Midbrain (tissue), 1 donor: Measurements from ENCODE around the gene TCEANC2.
A peak's percentile ranks its signal among the peaks of the same experiment; 100 is the strongest.
"Not testable (repeated sequence)": the region's sequence is repeated elsewhere in the genome, so short reads cannot be mapped to it uniquely, and the experiment has no call there.

ENCODE experiments used
- DNase-seq: peaks from one replicate; lab custom pipeline; 2025; lab: John Stamatoyannopoulos, UW

TCEANC2 gene

DNA sequence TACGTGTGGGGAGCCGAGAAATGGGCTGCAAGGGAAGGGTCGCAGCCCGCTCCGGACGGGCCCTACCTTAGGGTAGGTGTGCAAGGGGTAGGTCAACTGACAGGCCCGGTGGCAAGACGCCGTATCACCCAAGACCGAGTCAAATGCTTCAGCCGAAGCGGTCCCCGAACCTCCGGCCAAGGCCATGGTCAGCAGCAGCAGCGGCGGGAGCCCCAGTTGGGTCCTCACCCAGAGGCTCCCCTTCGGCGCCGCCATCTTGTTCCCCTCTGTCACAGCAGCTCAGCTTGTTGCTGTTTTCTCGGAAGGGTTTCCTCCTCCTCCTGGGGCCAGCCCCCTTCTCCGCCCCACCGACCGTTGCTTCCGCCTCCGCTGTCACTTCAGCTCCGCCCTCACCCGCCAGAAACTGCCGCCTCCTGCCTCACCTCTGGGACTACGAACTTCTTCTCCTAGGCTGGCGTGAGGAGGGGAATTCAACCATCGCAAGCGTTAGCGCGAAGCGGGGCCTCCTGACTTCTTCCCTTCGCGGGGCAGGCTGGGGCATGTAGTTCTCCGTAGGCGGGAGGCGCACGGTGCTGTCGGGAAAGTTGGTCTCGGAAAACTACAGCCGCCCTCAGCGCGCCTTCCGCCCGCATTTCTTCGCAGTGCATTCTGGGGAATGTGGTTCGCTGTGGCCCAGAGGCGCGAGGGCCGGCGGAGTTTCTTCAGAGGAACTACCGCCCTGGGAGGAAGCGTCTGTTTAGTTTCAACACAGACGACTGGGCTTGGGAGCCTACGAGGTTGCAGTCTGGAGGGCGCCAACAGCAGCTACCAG lies at the start of gene TCEANC2, which contains the start of gene TMEM59:
TCEANC2 (plus strand) TSS at position 675 of the 811 bp plus-strand sequence. CDS start 815 bp downstream, outside the sequence.
TMEM59 (minus strand) TSS at position 271 of the 811 bp plus-strand sequence; CDS start at position 255, 16 bp downstream.
- peak; percentile 98 for DNase-seq

DNA sequence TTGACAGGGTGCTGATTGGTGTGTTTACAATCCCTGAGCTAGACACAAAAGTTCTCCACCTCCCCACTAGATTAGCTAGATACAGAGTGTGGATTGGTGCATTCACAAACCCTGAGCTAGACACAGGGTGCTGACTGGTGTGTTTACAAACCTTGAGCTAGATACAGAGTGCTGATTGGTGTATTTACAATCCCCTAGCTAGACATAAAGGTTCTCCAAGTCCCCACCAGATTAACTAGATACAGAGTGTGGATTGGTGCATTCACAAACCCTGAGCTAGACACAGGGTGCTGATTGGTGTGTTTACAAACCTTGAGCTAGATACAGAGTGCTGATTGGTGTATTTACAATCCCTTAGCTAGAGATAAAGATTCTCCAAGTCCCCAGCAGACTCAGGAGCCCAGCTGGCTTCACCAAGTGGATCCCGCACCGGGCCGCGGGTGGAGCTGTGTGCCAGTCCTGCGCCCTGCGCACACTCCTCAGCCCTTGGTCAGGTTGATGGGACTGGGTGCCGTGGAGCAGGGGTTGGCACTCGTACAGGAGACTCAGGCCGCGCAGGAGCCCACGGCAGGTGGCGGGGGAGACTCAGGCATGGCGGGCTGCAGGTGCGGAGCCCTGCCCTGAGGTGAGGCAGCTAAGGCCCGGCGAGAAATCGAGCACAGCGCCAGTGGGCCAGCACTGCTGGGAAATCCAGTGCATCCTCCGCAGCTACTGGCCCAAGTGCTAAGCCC lies 49.5 kb upstream of the TCEANC2 start:
- not testable (repeated sequence) for DNase-seq

DNA sequence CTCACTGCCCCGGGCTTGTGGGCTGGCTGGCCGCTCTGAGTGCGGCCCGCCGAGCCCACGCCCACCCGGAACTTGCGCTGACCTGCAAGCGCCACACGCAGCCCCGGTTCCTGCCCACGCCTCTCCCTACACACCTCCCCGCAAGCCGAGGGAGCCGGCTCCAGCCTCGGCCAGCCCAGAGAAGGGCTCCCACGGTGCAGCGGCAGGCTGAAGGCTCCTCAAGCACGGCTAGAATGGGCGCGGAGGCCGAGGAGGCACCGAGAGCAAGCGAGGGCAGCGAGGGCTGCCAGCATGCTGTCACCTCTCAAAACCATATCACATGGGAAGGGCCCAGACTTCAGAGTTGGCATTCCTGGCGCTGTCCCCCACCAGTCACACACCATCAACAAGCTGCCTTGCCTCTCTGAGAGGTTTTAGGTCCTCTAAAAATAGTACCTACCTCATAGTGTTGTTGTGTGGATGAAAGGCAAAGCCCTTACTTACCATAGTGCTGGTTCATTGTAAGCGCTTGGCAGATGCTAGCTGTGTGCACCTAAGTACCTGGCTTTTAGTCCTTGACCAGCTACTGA lies 48.8 kb upstream of the TCEANC2 start:
- no peak for DNase-seq

DNA sequence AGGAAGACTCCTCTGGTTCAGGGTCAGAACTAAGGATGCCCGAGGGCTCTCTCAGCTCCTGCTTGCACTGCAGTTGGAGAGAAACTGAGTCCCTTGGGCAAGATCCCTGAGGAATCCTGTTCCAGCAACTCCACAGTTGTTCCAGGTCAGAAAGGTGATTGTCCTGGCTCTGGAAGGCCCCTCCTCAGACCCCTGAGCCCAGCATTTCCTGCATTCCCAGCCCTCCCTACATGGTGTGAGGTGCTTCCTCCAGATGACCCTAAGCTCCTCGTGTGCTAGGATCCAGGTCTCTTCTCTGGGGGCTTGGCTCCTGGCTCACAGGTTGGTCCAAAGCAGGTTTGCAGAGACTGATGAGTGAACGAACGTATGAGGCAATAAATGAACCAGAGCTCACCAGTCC lies 46.9 kb upstream of the TCEANC2 start:
- DNase-seq: no peak

DNA sequence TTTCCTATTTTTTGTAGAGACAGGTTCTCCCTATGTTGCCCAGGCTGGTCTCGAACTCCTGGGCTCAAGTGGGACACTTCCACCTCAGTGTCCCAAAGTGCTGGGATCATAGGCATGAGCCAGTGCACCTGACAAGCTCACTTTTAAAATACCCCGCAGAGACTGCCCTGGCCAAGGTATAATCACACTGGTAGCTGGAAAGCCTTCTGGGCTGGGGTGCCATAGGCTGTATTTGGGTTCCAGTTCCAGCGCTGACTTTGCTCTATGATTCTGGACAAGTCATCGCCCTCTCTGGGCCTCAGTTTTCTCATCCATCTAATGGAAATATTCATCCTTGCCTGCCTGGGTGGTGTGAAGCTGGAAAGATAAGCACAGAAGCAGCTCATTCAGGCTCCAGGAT lies 45.8 kb upstream of the TCEANC2 start:
- DNase-seq: no peak

DNA sequence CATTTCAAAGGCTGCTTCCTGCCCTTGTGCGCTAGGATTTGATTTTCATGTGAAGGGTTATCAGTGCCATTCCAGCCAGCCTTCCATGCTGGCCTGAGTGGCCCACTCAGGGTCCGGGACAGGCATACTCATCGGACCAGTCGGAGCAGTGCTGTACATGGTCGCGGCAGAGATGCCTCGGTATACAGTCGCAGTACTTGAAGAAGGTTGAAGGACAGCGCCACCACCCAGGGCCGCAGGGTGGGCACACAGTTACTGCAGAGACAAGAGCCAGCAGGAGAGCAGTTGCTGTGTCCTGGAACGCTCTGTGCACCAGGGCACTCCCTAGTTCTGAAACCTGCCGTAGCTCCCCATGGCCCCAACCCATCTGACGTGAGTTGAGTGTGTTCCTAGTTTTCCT lies 44.5 kb upstream of the TCEANC2 start:
- no peak for DNase-seq

DNA sequence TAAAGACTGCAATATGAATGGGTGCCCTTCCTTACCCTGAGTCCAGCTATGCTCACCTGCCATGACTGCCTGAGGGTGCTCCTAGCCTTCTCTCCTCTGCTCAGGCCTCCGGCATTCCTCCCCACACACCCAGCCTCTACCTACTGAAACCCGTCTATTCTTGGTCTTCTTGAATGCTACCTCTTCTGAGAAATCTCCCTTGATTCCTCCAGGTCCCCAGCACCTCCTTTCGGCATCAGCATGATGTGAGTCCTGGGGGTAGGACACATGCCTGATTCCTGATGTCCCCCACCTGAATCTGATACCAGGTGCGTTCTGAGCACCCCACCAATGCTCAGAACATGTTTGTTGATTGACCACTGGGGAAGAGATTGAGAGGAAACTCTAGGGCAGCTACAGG lies 44.0 kb upstream of the TCEANC2 start:
- DNase-seq: no peak

DNA sequence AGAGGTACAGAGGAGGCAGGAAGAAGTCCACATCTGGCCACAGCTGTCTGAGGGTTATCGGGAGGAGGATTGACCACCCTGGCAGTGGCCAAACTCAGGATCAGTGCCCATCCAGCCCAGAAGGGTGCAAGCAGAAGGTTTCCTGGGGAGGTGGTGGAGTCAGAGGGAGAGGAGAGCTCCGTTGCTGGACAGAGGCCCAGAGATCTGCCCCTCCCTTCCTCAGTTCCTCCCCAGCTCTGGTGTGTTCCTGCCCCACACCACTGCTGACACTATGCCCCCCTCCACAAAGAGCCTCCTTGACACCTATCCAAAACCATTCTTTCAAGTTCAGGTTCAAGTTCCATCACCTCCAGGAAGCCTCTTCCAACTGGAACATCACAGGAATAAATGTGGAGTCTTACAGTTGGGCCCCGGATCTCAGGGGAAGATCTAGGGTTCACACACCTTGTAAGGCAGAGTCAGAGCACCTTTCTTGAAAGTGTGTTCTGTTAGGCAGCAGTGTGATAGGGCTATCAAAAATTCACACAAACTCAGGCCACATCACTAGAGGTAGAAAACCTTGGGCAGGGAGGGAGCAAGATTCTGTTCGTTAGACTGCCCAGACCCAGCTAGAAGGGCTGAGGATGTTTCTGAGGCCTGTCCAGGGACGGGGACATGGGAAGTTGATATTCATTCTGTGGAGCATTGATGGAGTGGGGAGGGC lies 42.8 kb upstream of the TCEANC2 start:
- DNase-seq: no peak

DNA sequence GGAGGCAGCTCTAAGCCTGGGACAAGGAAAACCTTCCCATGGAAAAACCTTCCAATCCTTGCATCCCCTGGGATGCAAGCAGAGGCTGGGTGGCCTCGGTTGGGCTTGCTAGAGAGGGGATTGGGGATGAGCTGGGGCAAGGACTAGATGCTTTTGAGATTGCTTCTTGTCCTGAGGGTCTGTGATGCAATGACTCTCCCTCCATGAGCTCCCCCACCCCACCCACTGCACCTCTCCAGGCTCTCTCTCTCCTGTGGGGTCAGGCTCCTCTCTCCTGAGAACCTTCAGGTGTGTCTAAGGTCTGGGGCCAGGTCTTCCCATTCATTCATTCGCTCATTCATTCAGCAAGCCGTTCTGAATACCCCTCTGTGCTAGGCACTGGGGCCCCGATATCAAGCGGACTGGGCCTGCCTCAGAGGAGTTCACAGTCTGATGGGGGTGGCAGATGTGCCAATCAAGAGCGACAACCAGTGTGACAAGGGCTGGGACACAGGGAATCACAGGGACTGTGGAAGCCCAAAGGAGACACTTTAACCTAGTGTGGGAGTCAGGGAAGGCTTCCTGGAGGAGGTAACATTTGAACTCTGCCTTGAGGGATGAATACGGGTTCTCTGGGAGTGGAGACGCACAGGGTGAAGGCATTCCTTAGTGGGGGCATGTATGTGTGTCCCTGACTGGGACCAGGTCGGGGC lies 41.9 kb upstream of the TCEANC2 start:
- no peak for DNase-seq

DNA sequence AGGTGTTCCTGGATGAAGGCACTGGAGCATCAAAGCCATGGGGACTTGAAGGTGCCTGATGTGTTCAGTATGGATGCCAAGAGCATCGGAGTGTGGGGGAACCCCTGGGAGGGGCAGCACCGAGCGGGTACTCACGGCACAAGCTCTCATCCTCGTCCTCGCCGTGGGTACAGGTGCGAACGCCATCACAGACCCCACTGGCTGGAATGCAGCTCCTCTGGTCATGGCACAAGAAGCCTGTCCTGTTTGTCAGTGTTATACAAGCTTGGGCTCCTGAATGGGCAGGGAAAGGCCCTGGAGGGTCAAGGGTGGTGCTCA lies 41.4 kb upstream of the TCEANC2 start:
- DNase-seq: no peak

DNA sequence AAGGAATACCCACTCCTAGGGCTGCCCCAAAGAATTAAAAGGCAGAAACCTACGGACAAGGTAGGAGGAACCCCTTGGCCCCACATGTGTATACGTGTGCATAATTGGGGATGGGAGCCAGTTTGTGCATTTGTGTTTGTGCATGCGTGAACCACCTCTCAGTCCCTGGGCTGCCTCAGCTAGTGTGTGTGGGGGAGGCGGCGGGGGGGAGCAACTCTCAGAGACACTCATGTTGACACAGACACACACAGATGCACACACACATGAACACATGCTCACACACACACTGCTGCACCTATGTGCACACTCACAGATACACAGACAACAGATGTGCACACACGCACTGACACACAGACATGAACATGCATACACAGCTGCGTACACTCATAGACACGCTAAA lies 40.5 kb upstream of the TCEANC2 start:
- DNase-seq: no peak

DNA sequence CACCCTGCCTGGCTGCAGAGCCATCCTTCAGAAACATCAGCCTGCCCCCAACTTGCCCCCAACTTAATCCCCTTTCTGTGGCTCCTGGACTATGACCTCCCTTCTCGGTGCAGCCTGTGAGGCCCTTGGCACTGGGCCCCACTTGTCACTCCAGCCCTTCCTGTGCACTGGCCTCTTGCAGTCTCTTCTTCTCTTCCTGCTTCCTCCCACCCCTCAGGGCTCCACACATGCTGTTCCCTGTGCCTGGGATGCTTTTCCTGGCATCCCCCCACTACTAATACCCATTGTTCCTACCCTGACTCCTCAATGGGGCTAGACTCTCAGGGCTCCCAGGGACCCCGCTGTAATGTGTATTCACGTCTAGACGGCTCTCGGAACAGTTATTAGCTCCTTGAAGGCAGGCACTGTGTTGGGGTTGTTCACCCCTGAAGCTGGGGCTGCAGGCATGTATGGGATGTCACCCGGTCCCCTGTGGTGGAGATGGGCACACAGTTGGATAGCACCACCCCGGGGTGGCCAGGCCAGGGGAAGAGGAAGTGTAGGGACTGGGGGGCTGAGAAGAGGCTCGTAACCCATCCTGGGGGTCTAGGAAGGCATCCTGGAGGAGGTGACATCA lies 39.9 kb upstream of the TCEANC2 start:
- DNase-seq: no peak

DNA sequence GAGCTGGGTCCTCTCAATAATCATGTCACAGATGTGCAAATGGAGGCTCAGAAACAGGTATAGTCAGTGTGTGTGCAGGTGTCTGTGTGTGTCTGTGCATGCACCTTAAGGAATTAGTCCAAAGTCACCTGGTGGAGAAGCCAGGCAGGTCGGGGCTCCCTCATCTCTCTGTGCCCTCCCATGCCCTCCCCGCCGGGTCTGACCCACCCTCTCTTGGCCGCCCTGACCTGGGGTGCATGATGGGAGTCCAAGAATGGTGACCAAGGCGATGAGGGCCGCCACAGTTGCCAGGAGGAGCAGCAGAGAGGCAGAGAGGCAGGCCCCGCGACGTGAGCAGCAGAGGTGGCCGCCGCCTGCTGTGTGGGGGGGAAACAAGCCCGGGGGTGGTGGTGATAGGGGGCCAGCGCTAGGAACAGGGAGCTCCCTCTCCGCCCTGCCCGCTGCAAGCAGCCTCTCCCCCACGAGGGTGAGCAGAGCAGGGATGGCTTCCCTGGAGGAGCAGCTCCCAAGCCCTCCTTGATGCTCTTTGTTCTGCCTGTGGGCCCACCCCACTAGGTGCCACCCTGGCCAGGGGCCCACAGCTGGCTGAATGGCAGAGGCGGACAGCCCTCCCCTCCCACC lies 39.3 kb upstream of the TCEANC2 start:
- no peak for DNase-seq

DNA sequence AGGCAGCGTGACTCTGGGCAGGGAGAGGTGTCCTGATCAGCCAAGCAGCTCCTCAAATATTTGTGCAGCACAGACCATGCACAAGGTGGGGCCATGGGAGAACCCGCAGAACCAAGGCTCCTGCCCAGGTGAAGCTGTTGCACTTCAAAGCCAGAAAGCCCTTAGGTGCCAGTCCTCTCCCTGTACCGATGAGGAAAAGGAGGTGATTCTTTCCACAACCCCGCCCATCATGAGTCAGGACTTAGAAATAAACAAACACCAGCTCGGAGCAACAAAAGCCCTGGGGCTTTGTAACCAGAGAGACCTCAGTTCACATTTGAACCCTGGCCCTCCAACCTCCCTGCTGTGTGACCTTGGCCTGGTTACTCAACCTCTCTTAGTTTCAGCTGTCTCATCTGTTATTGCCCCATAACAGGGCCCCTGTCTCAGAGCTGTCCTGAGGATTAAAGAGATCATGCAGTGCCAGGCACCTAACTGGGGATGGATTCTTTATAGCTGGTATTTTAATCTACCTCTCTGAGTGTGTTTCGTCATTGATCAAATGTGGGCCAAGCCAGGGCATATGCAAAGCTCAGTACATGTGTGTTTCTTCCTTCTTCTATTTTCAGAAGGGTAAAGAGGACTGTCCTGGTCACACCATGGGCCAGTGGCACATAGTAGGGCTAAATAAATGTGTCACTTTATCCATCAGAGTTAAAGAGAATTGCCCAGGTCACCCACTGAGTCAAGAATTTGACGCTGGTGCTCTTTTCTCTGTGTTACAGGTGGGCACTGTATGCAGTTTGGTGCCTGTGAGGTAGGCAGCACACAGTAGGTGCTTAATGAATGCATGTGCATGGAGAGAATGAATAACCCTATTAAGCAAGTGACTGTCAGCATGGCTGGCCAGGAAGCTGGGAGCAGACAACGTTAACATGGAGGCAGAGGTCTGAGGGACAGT lies 36.8 kb upstream of the TCEANC2 start:
- no peak for DNase-seq

DNA sequence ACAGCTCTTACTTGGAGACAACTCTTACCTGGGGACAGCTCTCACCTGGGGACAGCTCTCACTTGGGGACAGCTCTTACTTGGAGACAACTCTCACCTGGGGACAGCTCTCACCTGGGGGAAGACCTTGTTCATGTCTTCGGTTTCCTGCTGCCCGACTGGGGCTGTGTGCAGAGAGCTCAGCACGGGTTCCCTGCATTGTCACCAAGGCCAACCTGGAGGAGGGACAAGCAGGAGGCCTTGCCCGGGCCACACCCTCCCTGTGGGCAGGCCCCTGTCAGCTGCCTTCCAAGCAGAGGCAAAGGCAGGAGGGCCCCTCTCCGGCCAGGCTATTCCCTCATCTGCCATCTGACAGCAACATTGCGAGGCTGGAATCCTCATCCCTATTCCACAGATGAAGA lies 35.4 kb upstream of the TCEANC2 start, which contains the start of gene LDLRAD1:
LDLRAD1 (minus strand) TSS at position 208 of the 400 bp plus-strand sequence; CDS start at position 134, 74 bp downstream.
- DNase-seq: no peak

DNA sequence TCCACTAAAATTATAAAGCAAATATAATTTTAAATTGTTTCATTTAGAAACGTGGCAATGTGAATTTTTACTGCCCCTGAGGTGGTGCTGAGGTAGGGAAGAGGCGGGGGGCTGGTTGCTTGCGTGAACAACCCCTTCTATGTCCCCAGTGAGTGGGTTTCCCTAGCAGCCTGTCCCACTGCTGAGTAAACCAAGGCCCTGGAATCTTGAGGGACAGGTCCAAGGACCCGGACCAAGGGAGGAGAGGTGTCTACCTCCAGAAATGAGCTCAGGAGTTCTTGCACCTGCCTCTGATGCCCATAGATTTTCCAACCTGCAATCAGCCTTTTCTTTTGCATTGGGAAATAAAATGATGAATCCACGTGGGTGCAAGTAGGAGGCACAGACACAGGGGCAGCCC lies 34.8 kb upstream of the TCEANC2 start:
- DNase-seq: no peak

DNA sequence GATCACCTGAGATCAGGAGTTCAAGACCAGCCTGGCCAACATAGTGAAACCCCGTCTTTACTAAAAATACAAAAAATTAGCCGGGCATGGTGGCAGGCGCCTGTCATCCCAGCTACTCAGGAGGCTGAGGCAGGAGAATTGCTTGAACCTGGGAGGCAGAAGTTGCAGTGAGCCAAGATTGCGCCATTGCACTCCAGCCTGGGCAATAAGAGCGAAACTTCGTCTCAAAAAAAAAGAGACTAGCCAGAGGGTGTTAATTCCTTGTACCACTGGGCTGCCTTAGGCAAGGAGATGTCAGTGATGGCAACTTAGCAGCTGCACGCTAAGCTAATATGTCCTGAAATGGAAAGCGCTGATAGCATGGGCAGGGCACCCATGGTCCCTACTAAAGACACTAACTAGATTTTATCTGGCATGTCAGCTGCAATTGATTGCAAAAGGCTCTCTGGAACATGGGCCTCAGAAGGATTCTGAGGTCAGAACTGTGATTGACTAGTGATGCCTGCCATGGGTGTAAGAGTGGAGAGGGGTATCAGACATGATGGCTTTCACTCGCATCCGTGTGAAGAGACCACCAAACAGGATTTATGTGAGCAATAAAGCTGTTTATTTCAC lies 33.7 kb upstream of the TCEANC2 start:
- not testable (repeated sequence) for DNase-seq

DNA sequence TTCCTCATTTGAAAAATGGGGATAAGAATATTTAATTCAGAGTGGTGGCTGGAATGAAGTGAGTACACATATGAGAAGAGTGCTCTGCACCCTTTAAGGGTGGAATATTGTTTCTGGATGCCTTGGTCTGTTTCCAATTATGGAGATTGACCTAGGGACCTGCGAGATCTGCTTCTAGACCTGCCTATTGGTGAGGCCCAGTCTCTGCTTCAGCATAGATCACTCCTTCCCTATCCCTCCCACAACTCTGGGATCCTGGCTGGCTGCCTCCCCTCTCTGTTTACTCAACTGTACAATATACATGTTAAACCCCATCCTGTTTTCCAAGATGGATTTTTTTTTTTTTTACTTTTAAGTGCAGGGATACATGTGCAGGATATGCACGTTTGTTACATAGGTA lies 29.1 kb upstream of the TCEANC2 start:
- no peak for DNase-seq

DNA sequence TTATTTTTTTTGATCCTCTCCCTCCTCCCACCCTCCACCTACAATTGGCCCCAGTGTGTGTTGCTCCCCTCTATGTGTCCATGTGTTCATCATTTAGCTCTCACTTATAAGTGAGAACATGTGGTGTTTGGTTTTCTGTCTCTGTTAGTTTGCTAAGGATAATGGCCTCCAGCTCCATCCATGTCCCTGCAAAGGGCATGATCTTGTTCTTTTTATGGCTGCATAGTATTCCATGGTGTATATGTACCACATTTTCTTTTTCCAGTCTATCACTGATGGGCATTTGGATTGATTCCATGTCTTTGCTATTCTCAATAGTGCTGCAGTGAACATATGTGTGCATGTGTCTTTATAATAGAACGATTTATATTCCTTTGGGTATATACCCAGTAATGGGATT lies 28.6 kb upstream of the TCEANC2 start:
- not testable (repeated sequence) for DNase-seq
